Mesenchymal stem cell (in vitro differentiated cells and primary cell): ENCODE measurements around the gene F8A2. TPM values are rescaled to one million over a fixed set of nuclear protein-coding genes. Genes with fewer than 3 reads are reported as not detected.

ENCODE experiments used
- DNase-seq: peaks from one replicate; pipeline ENCODE4 v3.0.0-alpha.2; 2013
- H2AFZ ChIP-seq: one replicate; pipeline ENCODE4 v1.6.1; 2013; ENCODE audit warnings: low read depth, mild to moderate bottlenecking, control low read depth, inconsistent platforms, low read length, moderate library complexity
- H2AK5ac ChIP-seq: 2 replicates; pipeline ENCODE4 v1.6.1; 2013; ENCODE audit warnings: low read length, moderate library complexity, mild to moderate bottlenecking, inconsistent platforms; ENCODE audit not compliant: severe bottlenecking
- H2BK120ac ChIP-seq: one replicate; pipeline ENCODE4 v1.6.1; 2013; ENCODE audit warnings: low read depth, mild to moderate bottlenecking, inconsistent platforms, low read length, moderate library complexity
- H2BK12ac ChIP-seq, 2 experiments: one replicate each; pipeline ENCODE4 v1.6.1; 2013; ENCODE audit warnings: inconsistent platforms in 2 of 2, low read length in 2 of 2, mild to moderate bottlenecking in 2 of 2, moderate library complexity in 2 of 2, control low read depth in 1 of 2
- H2BK15ac ChIP-seq: one replicate; pipeline ENCODE4 v1.6.1; 2013; ENCODE audit warnings: mild to moderate bottlenecking, low read depth, inconsistent platforms; ENCODE audit not compliant: poor library complexity, severe bottlenecking
- H2BK5ac ChIP-seq: 2 replicates; pipeline ENCODE4 v1.6.1; 2013; ENCODE audit warnings: low read depth, mild to moderate bottlenecking, low read length, control low read depth, inconsistent platforms; ENCODE audit not compliant: poor library complexity, severe bottlenecking
- H3K14ac ChIP-seq, 2 experiments: one replicate each; pipeline ENCODE4 v1.6.1; 2013; ENCODE audit warnings: inconsistent platforms in 2 of 2, low read length in 2 of 2, control low read depth in 1 of 2, mild to moderate bottlenecking in 1 of 2, moderate library complexity in 1 of 2
- H3K18ac ChIP-seq, 2 experiments: one replicate each; pipeline ENCODE4 v1.6.1; 2013; ENCODE audit warnings: inconsistent platforms in 2 of 2, low read length in 2 of 2, control low read depth in 1 of 2, low read depth in 1 of 2, mild to moderate bottlenecking in 1 of 2
- H3K23ac ChIP-seq, 2 experiments: one replicate each; pipeline ENCODE4 v1.6.1; 2013; ENCODE audit warnings: inconsistent platforms in 2 of 2, low read length in 2 of 2, mild to moderate bottlenecking in 2 of 2, moderate library complexity in 2 of 2, control low read depth in 1 of 2
- H3K27ac ChIP-seq: 2 replicates; pipeline ENCODE4 v1.5.1; 2013; ENCODE audit warnings: mild to moderate bottlenecking, moderate library complexity, low read length, control low read depth, inconsistent platforms; ENCODE audit not compliant: poor library complexity, severe bottlenecking
- H3K27me3 ChIP-seq, 2 experiments: 2 replicates each; pipeline versions ENCODE4 v1.6.1 to v1.7.0; 2013; ENCODE audit warnings: low read length in 2 of 2, mild to moderate bottlenecking in 2 of 2, moderate library complexity in 2 of 2, control low read depth in 1 of 2, inconsistent platforms in 1 of 2; ENCODE audit not compliant: control insufficient read depth in 1 of 2, insufficient read depth in 1 of 2
- H3K36me3 ChIP-seq, 2 experiments: 2 replicates each; pipeline versions ENCODE4 v1.6.1 to v1.7.0; 2013; ENCODE audit warnings: low read length in 2 of 2, control low read depth in 1 of 2, inconsistent platforms in 1 of 2, low read depth in 1 of 2, mild to moderate bottlenecking in 1 of 2; ENCODE audit not compliant: insufficient read depth in 2 of 2, control insufficient read depth in 1 of 2
- H3K4ac ChIP-seq, 2 experiments: one replicate each; pipeline ENCODE4 v1.6.1; 2013; ENCODE audit warnings: inconsistent platforms in 2 of 2, low read length in 2 of 2, mild to moderate bottlenecking in 2 of 2, moderate library complexity in 2 of 2, control low read depth in 1 of 2, low read depth in 1 of 2
- H3K4me1 ChIP-seq: 2 replicates; pipeline ENCODE4 v1.6.1; 2013; ENCODE audit warnings: low read depth, low read length, control low read depth; ENCODE audit not compliant: control insufficient read depth, insufficient read depth
- H3K4me2 ChIP-seq: 2 replicates; pipeline ENCODE4 v1.6.1; 2013; ENCODE audit warnings: low read length, mild to moderate bottlenecking, inconsistent platforms; ENCODE audit not compliant: poor library complexity, severe bottlenecking
- H3K4me3 ChIP-seq, 2 experiments: 2 replicates each; pipeline versions ENCODE4 v1.5.1 to v1.7.0; 2013; ENCODE audit warnings: low read length in 2 of 2, mild to moderate bottlenecking in 2 of 2, control low read depth in 1 of 2, low read depth in 1 of 2; ENCODE audit not compliant: insufficient read depth in 1 of 2
- H3K79me1 ChIP-seq: replicated peaks from 2 replicates; pipeline ENCODE4 v1.6.1; 2013; ENCODE audit warnings: mild to moderate bottlenecking, control low read depth, low read length, inconsistent platforms; ENCODE audit not compliant: poor library complexity, severe bottlenecking
- H3K9ac ChIP-seq: 2 replicates; pipeline ENCODE4 v1.7.0; 2013; ENCODE audit warnings: mild to moderate bottlenecking, low read length, moderate library complexity
- H3K9me3 ChIP-seq: 2 replicates; pipeline ENCODE4 v1.7.0; 2013; ENCODE audit warnings: mild to moderate bottlenecking, low read length; ENCODE audit not compliant: control insufficient read depth
- H4K8ac ChIP-seq: one replicate; pipeline ENCODE4 v1.6.1; 2013; ENCODE audit warnings: inconsistent platforms, mild to moderate bottlenecking, low read length, moderate library complexity
- H4K91ac ChIP-seq: one replicate; pipeline ENCODE4 v1.6.1; 2013; ENCODE audit warnings: mild to moderate bottlenecking, low read length, inconsistent platforms
- WGBS: methylation state at CpG from one replicate; pipeline ENCODE4 v1.1.7; 2013; ENCODE audit warnings: mixed read lengths; 5-methylcytosine and 5-hydroxymethylcytosine counted together
- small RNA-seq: library from polyadenylated mRNA; stranded (forward); fragments of <200 nt; extraction: miRNeasy Mini kit (QIAGEN cat#:217004); gene quantifications from one replicate; pipeline ENCODE3, GENCODE V24; 2013; ENCODE audit warnings: low read depth

F8A2 gene

DNA sequence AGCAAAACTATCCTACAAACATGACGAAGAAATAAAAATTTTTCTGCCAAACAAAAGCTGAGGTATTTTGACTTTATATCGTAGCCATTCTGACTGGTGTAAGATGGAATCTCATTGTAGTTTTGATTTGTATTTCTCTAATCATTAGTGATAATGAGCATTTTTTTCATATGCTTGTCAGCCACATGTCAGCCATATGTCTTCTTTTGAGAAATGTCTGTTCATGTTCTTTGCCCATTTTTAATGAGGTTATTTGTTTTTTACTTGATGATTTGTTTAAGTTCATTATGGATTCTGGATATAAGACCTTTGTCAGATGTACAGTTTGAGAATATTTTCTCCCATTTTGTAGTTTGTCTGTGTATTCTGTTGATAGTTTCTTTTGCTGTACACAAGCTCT, 24.5 kb downstream of the F8A2 start:
- Histone ChIP-seq H4K91ac (no peak overlapping the region), H2BK15ac (no peak overlapping the region), H3K9me3 (peaks cover 30% of the 10 kb centered on the region), H3K36me3 (no peaks in the 10 kb centered on the region), H4K8ac (no peak overlapping the region), H3K14ac (no peak overlapping the region), H3K79me1 (no peaks in the 10 kb centered on the region), H3K27me3 (no peaks in the 10 kb centered on the region), H3K4me3 (no peak overlapping the region), H2AFZ (no peak overlapping the region), H3K27ac (no peak overlapping the region), H3K4me1 (no peaks in the 10 kb centered on the region), H3K4ac (no peak overlapping the region), H2BK5ac (no peak overlapping the region), H2AK5ac (no peak overlapping the region), H2BK120ac (no peak overlapping the region), H2BK12ac (no peak overlapping the region), H3K9ac (no peak overlapping the region), H3K4me2 (no peak overlapping the region), H3K23ac (no peak overlapping the region), H3K18ac (no peak overlapping the region)
- WGBS, result no CpG with 5 or more reads among the region's 2 CpGs
- no peak for DNase-seq

DNA sequence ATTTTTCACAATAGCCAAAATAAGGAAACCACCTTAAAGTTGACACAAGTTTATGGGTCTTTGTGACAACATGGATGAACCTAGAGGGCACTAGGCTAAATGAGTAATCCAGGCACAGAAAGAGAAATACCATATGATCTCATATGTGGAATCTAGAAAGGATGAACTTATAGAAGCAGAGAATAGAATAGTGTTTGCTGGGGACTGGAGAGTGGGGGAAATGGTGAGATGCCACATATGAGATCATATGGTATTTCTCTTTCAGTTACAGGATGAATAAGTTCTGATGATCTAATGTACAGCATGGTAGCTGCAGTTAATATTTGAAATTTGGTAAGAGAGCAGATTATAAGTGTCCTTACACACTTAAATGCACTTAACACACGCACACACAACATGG, 35.9 kb downstream of the F8A2 start:
- DNase-seq, result no peak
- no peak overlapping the region for H2BK5ac ChIP-seq
- no peak overlapping the region for H3K23ac ChIP-seq
- no CpG with 5 or more reads among the region's 1 CpG for WGBS
- H3K27me3 ChIP-seq, result no peaks in the 10 kb centered on the region
- H4K8ac ChIP-seq, result no peak overlapping the region
- H3K4me1 ChIP-seq, result no peaks in the 10 kb centered on the region
- H3K18ac ChIP-seq, result no peak overlapping the region
- H3K14ac ChIP-seq, result no peak overlapping the region
- H3K79me1 ChIP-seq, result no peaks in the 10 kb centered on the region
- no peak overlapping the region for H3K4me2 ChIP-seq
- no peak overlapping the region for H2AK5ac ChIP-seq
- H3K4me3 ChIP-seq, result no peak overlapping the region
- no peak overlapping the region for H2AFZ ChIP-seq
- H3K36me3 ChIP-seq, result no peaks in the 10 kb centered on the region
- peaks cover 6% of the 10 kb centered on the region for H3K9me3 ChIP-seq
- no peak overlapping the region for H3K27ac ChIP-seq
- no peak overlapping the region for H4K91ac ChIP-seq
- no peak overlapping the region for H2BK120ac ChIP-seq
- H3K4ac ChIP-seq, result no peak overlapping the region
- H2BK12ac ChIP-seq, result no peak overlapping the region
- no peak overlapping the region for H3K9ac ChIP-seq
- H2BK15ac ChIP-seq, result no peak overlapping the region

Small RNA genes within 50 kb of the gene (small RNA-seq; reads per million reads assigned to genes)
- not detected for gene MIR1184-2
